NCI-H748 (cell line): Measurements from ENCODE around the gene LDB2.

Experiments used
- DNase-seq: peaks from one replicate; lab custom pipeline; 2025; ENCODE audit not compliant: unreplicated experiment; lab: John Stamatoyannopoulos, UW

Gene LDB2

DNA sequence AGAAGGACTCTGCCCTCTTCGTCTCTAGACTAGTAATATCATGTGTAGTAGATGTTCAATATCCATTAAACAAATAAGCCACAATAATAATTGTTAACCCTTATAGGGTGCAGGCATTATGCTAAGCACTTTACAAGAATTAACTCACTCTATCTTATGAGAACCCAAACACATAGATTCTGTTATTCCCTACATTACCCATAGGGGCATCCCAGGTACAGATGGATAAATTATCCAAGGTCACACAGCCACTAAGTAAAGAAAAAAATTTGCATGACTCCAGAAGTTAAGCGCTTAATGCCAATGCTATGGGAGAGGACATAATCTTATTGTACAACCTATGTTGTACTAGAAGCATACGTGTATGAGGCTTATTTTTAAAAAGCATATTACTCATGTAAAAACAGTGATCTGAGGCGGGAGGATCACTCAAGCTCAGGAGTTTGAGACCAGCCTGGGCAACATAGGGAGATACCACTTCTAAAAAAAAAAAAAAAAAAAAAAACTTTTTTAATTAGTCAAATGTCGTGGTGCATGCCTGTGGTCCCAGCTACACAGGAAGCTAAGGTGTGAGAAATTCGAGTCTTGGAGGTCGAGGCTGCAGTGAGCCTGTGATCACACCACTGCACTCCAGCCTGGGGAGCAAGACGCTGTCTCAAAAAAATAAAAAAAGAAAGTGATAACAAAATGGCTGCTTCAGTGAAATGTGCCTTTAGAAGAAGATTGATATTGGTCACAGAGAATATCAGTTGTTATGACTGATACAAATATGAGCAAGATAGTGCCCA, 13.6 kb downstream of the LDB2 start:
- no peak for DNase-seq

DNA sequence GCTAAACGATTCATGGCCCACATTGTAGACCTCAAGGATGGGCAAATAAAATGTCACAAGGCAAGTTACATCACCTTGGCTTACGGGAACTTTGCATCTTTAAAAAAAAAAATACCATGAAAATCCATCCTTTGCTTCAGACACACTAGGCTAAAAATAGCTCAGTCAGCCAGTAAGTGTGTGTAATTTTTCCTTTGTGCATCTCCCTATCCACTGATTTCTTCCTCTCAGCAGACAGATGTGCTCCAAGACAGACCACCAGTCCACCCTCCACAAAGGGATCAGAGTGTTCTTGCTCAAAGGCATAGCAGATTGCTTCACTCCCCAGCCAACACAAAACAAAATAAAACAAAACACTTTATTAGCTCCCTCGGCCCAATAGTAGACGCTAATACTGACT, 14.6 kb downstream of the LDB2 start:
- DNase-seq = no peak

DNA sequence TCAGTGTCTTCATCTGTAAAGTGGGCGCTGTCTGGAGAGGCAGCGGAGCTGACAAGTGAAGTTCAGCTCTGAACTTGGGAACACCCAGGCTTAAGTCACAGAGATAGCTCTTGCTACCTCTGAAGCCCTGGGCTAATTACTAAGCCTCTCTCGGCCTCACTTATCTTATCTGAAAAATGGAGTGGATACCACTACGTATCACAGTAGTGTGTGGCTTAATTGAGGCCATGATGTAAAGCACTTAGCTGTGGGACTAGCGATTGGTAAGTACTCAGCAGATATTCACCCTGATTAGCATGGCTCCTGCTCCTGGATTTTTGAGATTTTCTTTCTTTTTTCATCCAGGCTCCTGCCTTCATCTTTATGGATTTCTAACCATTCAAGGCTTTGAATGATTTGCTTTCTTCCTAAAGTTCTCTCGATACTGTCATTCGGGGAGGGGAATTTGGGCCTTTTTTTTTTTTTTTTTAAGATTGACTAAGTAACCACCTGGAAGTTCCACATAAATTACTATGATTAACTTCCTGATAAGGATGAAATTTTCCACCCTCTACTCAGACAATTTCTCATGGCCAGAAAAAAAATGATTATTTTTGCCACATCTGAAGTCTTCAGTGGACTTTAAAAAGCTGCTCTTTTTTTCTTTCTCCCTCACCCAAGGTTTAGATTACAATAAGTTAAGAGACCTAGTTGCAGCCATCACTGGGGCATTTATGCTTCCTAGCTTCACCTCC, 17.1 kb downstream of the LDB2 start:
- DNase-seq = no peak

DNA sequence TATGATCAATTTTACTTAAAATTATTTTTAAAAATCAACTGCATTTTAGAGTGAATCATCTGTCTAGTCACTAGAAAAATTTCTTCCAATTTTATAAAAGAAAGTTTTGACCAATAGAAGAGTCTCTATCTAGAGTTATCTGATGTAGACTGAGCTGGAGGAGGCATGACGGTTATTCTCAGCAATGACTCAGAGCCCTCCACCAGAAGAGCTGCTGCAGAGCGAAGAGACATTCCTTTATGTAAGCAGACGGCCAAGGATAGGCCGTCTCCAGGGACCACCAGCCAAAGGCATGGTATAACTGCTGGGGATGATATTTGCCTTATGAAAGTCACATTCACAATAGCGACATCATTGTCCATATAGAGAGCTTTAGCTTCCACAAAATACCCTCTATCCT, 23.0 kb downstream of the LDB2 start:
- no peak for DNase-seq

DNA sequence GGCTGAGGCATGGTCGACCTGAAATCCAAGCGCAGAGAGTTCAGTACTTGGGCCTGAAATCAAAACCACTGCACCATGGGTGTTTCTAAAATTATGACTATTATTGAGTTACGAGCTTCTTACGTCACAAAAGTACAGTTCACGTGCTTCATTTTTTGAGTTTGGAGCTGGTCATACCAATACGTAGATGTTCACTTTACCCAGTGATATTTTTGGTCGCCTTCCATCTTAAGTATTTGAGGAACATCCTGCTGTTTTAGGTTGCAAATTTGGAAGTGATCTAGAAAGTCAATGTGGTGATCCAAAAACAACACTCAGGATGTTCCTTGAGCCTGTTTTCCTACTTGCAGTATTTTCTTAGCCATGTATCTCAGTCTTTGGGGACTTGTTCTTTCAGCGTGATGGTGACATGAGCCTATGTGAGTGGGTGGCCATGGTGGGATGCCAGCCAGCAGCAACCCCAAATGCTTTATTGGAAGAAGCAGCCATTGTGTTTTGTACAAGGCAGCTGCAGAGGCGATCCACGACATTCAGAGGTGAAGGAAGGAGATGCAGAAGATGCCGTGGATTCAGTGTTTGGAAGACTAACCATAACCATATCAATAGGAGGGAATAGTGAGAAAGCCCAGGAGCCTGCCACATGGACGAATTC, 28.7 kb downstream of the LDB2 start:
- no peak for DNase-seq

DNA sequence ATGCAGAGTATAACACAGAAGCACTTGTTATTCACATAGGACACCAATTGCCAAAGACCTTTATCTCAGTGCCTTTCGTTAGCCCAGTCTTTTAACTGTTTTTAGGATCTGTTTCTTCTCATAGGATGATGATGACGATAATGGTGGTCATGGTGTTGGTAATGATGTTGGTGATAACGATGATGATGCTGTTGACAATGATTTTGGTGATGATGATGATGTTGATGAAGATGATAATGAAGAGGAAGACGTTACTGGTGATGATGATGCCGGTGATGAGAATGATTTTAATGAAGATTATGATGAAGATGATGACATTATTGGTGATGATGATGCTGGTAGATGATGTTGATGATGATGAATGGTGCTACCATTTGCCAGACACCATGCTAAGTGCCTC, 29.8 kb downstream of the LDB2 start:
- DNase-seq = no peak

DNA sequence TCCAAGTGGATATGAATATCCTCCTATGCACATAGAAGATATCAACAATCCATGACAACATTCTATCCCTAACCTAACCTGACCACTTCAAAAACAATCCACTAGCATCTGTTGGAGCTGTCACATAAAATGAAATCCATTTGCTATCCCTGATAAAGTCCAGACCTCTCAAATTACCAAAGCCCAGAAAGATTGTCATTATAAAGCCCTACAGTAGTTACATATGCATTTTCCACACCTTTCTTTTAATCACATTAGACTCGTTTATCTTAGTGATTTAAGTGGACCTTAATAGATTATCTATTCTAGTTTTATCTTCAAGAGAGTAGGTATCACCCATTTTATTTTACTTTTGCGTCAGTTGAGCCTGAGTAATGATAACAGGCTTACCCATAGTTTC, 30.6 kb downstream of the LDB2 start:
- DNase-seq = no peak

DNA sequence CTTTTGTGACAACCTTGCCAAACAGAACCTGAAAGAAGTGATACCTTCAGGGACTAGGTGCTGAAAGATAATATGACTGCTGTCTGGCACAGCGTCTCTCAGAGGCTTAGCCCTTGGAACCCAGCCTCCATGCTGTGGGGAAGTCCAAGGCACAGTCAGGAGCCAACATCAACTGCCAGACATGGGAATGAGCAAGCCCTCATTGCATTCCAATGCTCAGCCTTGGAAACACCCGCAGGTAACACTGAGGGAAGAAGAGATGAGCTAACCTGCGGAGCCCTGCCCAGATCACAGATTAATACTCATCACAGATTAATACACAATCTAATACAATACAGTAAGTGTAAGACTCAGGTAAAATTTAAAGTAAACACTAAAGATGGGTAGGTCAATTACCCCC, 31.5 kb downstream of the LDB2 start:
- no peak for DNase-seq

DNA sequence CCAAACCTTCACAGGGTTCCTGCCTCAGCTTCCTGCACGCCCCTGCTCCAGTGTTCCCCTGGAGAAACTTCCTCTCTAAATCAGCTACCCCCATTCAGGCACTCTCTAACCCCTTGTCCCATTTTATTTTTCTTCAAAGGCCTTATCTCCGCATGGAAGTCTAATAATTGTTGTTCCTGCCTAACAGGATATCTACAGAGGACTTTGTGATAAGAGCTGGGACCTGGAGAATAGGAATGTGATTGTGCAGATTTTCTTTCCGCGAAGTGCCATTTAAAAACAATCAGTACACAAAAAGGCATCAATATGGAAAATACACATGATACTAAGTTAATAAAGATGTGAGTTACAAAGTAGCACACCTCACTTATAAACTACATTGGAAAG, 32.6 kb downstream of the LDB2 start:
- no peak for DNase-seq

DNA sequence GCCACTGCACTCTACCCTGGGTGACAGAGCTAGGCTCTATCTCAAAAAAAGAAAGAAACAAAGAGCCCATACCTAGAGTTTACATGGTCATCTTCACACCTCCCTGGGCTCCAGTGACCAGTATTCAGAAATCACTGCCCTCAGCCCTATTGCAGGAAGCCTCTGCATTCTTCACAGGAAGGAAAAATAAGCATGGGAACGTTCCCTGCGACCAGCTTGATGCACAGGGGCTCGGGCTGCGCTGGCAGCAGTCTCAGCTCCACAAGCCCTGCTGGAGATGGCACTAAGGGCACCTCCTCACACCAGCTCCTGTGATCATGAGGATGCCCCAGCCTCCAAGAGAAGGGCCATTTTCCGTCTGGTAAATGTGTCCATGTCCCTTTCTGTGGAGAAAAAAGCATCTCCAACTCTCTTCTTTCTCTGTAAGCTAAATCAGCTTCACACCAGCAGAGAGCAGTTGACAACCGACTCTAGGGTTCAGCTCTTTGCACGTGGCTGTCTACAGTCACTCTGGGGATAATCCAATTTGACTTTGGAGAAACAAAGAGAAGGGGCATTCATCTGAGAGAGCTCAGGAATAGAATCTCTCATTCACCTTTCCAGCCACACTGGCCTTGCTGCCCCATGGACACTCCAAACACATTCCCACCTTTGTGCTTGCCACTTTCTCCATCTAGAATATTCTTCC, 33.1 kb downstream of the LDB2 start:
- DNase-seq = no peak

DNA sequence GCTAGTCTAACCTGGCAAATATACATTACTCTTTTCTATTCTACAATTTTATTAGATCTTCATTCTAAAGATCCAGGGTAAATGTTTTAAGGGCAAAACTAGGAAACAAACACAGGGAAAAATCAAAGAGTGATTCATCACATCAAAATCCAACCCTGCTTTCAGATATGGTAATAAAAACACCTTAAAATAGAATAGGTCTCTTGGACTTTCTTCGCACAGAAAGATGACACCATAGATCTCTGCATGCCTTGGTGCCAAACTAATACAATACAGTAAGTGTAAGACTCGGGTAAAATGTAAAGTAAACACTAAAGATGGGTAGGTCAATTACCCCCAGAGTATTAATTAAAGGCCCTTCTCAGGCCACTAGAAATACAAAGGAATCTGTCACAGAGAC, 34.2 kb downstream of the LDB2 start:
- DNase-seq = no peak

DNA sequence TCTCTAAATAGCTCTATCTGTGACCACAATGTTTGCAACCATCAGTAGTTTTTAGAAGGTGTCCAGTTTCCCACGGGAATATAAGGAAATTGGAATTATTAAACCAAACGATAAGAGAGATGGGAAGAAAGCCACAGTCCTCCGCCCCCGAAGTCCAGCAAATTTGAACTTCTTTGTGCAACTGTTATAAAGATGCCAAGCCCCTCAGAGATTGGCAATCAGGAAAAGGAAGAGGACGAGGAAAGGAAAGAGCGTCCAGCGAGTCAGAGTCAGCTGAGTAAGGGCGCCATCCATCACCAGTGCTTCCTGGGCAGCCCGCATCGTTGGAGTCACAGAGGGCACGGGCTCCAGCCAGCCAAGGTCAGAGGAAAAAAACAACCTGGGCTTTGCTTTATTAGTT, 35.7 kb downstream of the LDB2 start:
- no peak for DNase-seq

DNA sequence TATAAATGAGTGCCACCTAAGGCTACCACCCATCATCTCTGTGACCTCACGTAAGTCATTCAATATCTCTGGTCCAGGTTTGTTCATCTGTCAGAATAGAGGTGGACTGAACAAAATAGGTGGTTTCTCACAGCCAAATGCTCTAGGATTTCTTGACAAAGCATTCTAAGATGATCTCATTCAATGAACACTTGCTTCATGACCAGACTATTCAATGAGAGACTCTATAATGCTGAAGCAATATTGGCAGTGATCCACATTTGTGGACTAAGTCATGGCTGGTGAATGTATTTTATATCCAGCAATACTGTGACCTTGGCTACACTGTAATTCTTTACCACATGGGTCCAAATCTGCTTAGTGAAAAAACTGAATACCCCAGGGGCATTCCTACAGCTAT, 37.9 kb downstream of the LDB2 start:
- no peak for DNase-seq

DNA sequence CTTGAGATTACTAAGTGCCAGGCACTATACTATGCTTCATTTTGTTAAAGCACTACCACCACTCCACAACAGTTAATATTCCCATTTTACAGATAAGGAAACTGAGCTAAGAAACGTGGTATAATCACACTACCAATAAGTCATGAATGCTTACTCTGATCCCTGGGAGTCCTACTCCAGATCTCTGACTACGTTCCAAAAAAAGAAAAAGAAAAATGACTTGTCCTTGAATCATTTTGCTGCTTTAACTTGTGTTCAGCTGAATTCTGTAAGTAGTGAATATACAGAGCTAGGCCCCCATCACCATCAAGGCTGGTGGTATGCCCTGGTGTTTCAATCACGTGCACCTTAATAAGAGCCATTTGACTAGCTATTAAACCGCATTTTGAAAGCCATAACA, 39.4 kb downstream of the LDB2 start:
- no peak for DNase-seq

DNA sequence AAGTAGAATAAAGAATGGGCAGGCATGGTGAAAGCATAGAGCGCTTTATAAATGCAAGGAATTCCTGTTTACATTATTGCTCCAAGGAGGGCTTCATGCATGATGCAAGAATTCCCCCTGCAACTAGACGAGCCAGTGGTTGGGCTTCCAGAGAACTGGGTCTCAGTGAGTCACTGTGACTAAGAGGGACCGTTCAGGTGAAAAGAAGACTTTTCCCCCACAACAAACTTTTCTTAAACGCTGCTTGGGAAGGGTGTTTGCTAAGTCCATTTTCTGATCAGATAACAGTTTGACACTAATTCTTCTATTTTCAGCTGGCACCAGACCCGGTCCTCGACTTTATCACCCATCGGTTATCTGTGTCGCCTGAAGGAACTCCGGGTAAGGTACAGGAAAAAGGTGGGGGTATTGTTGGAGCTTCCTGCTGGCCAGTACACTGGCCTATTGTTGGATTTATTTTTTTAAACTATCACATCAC, 40.1 kb downstream of the LDB2 start:
- DNase-seq = no peak

DNA sequence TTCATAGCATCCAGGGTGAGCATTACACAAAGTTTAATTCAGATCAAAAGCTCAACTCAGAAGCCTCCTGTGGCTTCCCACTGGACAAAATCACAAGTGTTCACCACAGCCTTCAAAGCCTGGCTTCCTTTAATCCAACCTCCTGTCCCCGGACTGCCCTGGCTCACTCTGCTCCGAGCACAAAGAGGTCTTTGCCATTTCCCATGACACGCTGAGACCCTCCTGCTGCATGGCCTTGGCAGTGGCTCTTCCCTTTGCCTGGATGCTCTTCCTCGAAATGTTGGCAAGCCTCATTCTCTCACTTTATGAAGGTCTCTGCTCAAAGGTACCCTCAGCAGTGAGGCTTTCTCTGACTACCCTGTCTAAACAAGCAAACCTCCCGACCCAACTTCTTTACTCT, 41.0 kb downstream of the LDB2 start:
- no peak for DNase-seq

DNA sequence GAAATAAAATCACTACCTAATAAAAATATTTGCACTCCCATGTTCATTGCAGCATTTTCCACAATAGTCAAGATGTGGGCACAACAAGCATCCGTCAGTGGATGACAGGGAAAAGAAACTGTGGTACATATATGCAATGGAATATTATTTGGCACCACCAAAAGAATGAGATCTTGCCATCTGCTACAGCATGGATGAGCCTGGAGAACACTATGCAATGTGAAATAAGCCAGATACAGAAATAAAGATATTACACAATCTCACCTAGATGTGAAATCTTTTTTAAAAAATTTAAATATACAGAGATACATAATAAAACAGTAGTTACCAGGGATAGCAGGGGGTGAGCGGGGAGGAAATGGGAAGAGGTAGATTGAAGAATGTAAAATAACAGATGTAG, 44.8 kb downstream of the LDB2 start:
- no peak for DNase-seq

DNA sequence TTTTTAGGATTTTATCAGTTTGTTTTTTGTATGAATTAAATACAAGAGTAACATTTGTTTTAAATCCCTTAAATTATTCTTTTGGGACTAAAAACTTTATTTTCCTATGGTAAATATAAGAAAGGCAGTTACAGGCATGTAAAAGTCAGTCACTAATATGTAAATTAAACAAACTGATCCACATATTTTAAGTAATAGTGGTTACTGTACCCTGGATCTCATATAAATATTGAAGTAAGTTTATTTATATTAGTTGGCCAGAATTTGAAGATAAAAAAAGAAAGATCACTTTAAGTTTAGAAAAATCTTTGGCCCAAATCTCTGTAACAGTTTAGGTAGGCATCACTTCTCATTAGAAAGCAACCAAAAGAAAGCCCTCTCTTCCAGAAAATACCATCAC, 45.8 kb downstream of the LDB2 start:
- no peak for DNase-seq

DNA sequence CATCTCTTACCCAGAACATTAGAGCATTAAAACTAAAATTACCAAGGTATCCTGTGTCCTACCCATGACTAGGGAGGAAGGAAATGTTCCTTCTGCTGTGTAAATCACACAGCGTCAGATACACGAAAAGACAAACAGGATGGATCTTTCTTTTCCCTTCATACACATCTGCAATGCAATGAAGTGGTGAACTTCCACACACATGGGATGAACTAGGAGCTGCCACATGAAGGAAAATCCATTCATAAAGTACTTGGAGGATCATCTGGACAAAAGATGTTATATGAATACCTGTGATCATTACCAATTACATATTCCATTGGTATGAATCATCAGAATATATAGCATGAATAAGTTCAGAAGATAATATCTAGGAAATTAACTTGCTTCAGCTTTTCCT, 46.2 kb downstream of the LDB2 start:
- DNase-seq = no peak

DNA sequence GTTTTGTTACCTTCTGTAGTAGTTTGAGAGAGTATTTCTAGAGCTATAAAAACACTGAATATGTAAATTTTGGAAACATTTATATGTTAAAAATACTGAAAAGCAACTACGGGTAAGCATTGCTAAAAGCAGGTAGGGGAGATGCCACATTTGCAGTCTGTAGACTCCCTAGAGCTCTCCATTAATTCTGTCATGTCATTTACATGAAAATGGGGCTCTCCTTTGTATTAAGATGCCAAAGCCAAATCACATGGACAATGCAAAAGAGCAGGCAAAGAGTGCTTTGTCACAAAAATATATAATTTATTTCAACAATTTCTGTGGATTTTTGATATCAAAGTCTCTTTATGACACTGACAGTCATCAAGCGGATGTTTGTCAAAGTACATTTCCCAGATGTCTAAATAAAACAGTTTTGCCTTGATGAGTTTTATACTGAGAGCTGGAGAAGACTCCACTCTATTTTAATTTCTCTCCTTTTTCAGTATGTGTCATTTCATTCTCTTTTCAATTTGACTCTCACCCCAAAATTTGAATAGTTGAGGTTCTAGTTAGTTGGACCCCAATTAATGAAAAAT, 51.8 kb downstream of the LDB2 start:
- DNase-seq = no peak
